HCT116 (cell line): Measurements from ENCODE around the gene FTO. TPM values are rescaled to one million over a fixed set of nuclear protein-coding genes. Genes with fewer than 3 reads are reported as not detected.

ENCODE experiments used
- ATAC-seq: fragments of 200-7000 bp; cut with Tn5 transposase; 2 replicates; pipeline ENCODE4 v1.9.1; 2020; ENCODE audit warnings: mild to moderate bottlenecking, moderate library complexity
- BruUV-seq: library from RNA; stranded (reverse); fragments of 400-500 nt; replicated peaks from 2 replicates; lab custom pipeline; 2021; lab: Mats Ljungman, UMichigan
- CTCF ChIA-PET: fragments of 300-600 bp; sonication (Branson Sonifier 250); formaldehyde crosslinking; loops from one replicate; lab custom pipeline; 2021; ENCODE audit warnings: antibody characterized with exemption; lab: Charles Lee
- POLR2A ChIA-PET: fragments of 300-600, 350-600 bp; sonication (Branson Sonifier 250); formaldehyde crosslinking; loops from one replicate; lab custom pipeline; 2021; ENCODE audit warnings: antibody characterized with exemption; lab: Charles Lee
- RAD21 ChIA-PET, 2 experiments: fragments of 300-600 bp; sonication (Branson Sonifier 250); formaldehyde crosslinking; loops; one replicate each; lab custom pipeline; 2023; ENCODE audit warnings: low total read pairs in 2 of 2; ENCODE audit not compliant: uncharacterized antibody in 2 of 2, unreplicated experiment in 2 of 2, low non-redundant PET in 1 of 2; lab: Charles Lee
- DNase-seq: peaks from one replicate; pipeline ENCODE4 v3.0.0-alpha.2; 2010; ENCODE audit warnings: low read depth, low spot score
- H2AFZ ChIP-seq: fragments of 200-600 bp; shearing (Covaris generic), sonication (generic); 2 replicates; pipeline ENCODE4 v1.6.1; 2017; ENCODE audit warnings: low read depth, mixed run types, mixed read lengths, antibody characterized with exemption, low read length; ENCODE audit not compliant: poor library complexity, severe bottlenecking
- H3K27ac ChIP-seq: 2 replicates; pipeline ENCODE4 v1.5.1; 2012; ENCODE audit warnings: low read depth, low read length
- H3K27me3 ChIP-seq: fragments of 200-600 bp; sonication (generic); 2 replicates; pipeline ENCODE4 v1.6.1; 2016; ENCODE audit warnings: mixed run types, low read length, mixed read lengths; ENCODE audit not compliant: insufficient read depth
- H3K36me3 ChIP-seq, 2 experiments: fragments of 200-500 bp in 1 of 2; fragments of 200-600 bp in 1 of 2; sonication (Bioruptor generic) in 1 of 2; sonication (generic) in 1 of 2; 2 replicates each; pipeline versions ENCODE4 v1.5.1 to v1.6.1; 2014 to 2016; ENCODE audit warnings: low read length in 2 of 2, inconsistent platforms in 1 of 2, mixed read lengths in 1 of 2, mixed run types in 1 of 2; ENCODE audit not compliant: insufficient read depth in 2 of 2, control insufficient read depth in 1 of 2
- H3K4me1 ChIP-seq, 2 experiments: fragments of 200-600 bp in 1 of 2; sonication (generic) in 1 of 2; 2 replicates each; pipeline versions ENCODE4 v1.5.1 to v1.6.1; 2012 to 2017; ENCODE audit warnings: low read length in 2 of 2, inconsistent platforms in 1 of 2, mild to moderate bottlenecking in 1 of 2, mixed read lengths in 1 of 2, mixed run types in 1 of 2, moderate library complexity in 1 of 2; ENCODE audit not compliant: insufficient read depth in 2 of 2, control insufficient read depth in 1 of 2
- H3K4me2 ChIP-seq: fragments of 200-600 bp; sonication (generic); 2 replicates; pipeline ENCODE4 v1.6.1; 2017; ENCODE audit warnings: mixed run types, low read length, mixed read lengths
- H3K4me3 ChIP-seq, 2 experiments: fragments of 200-600 bp in 1 of 2; sonication (generic) in 1 of 2; replicated peaks in 1 of 2; 2 replicates each; pipeline ENCODE4 v1.5.1; 2011 to 2016; ENCODE audit warnings: low read length in 2 of 2, control low read depth in 1 of 2, low read depth in 1 of 2, mild to moderate bottlenecking in 1 of 2, mixed read lengths in 1 of 2, mixed run types in 1 of 2
- H3K79me2 ChIP-seq: fragments of 200-600 bp; sonication (generic); 2 replicates; pipeline ENCODE4 v1.6.1; 2017; ENCODE audit warnings: mild to moderate bottlenecking, mixed run types, low read length, moderate library complexity, mixed read lengths; ENCODE audit not compliant: insufficient read depth
- H3K9ac ChIP-seq: fragments of 200-600 bp; sonication (generic); 2 replicates; pipeline ENCODE4 v1.6.1; 2016; ENCODE audit warnings: low read length, mixed read lengths
- H3K9me2 ChIP-seq: fragments of 200-600 bp; sonication (generic), shearing (Covaris generic); 2 replicates; pipeline ENCODE4 v1.6.1; 2017; ENCODE audit warnings: mixed run types, mild to moderate bottlenecking, moderate library complexity; ENCODE audit not compliant: insufficient read depth
- H3K9me3 ChIP-seq, 2 experiments: fragments of 200-500 bp in 1 of 2; fragments of 200-600 bp in 1 of 2; sonication (Bioruptor generic) in 1 of 2; sonication (generic) in 1 of 2; 2 replicates each; pipeline ENCODE4 v1.6.1; 2014 to 2017; ENCODE audit warnings: low read length in 2 of 2, mixed read lengths in 2 of 2, inconsistent platforms in 1 of 2, low read depth in 1 of 2, mild to moderate bottlenecking in 1 of 2, mixed run types in 1 of 2, moderate library complexity in 1 of 2; ENCODE audit not compliant: control insufficient read depth in 1 of 2, insufficient read depth in 1 of 2
- H4K20me1 ChIP-seq: fragments of 200-600 bp; sonication (generic), shearing (Covaris generic); 2 replicates; pipeline ENCODE4 v1.6.1; 2017; ENCODE audit warnings: mixed run types, mild to moderate bottlenecking, moderate library complexity; ENCODE audit not compliant: insufficient read depth
- ATF3 ChIP-seq: IDR thresholded peaks from 2 replicates; pipeline ENCODE4 v1.6.1; 2012
- CEBPB ChIP-seq: IDR thresholded peaks from 2 replicates; pipeline ENCODE4 v1.6.1; 2012; ENCODE audit warnings: low read depth
- EGR1 ChIP-seq: IDR thresholded peaks from 2 replicates; pipeline ENCODE4 v1.6.1; 2012; ENCODE audit warnings: low read depth
- ELF1 ChIP-seq: IDR thresholded peaks from 2 replicates; pipeline ENCODE4 v1.6.1; 2012; ENCODE audit warnings: low read depth, borderline replicate concordance
- EZH2 ChIP-seq: fragments of 200-600 bp; sonication (generic); IDR thresholded peaks from 2 replicates; pipeline ENCODE4 v1.6.1; 2017; ENCODE audit warnings: antibody characterized with exemption, mixed run types
- FOSL1 ChIP-seq: IDR thresholded peaks from 2 replicates; pipeline ENCODE4 v1.6.1; 2012; ENCODE audit warnings: low read depth
- JUND ChIP-seq: IDR thresholded peaks from 2 replicates; pipeline ENCODE4 v1.6.1; 2012
- MAX ChIP-seq: IDR thresholded peaks from 2 replicates; pipeline ENCODE4 v1.6.1; 2012
- POLR2A ChIP-seq: IDR thresholded peaks from 2 replicates; pipeline ENCODE4 v1.7.0; 2011; ENCODE audit warnings: borderline replicate concordance; ENCODE audit not compliant: insufficient read depth, insufficient read length; ENCODE audit errors: extremely low read depth
- POLR2AphosphoS5 ChIP-seq: IDR thresholded peaks from 2 replicates; pipeline ENCODE4 v1.6.1; 2011; ENCODE audit warnings: mild to moderate bottlenecking, low read depth, low read length, moderate library complexity
- RAD21 ChIP-seq: IDR thresholded peaks from 2 replicates; pipeline ENCODE4 v1.6.1; 2012; ENCODE audit warnings: low read depth, mild to moderate bottlenecking
- REST ChIP-seq: IDR thresholded peaks from 2 replicates; pipeline ENCODE4 v1.6.1; 2012; ENCODE audit warnings: low read depth
- SIN3A ChIP-seq: IDR thresholded peaks from 2 replicates; pipeline ENCODE4 v1.6.1; 2012; ENCODE audit warnings: low read depth
- SP1 ChIP-seq: IDR thresholded peaks from 2 replicates; pipeline ENCODE4 v1.6.1; 2012; ENCODE audit warnings: low read depth
- SRF ChIP-seq: IDR thresholded peaks from 2 replicates; pipeline ENCODE4 v1.6.1; 2012; ENCODE audit warnings: low read depth
- TCF7L2 ChIP-seq: IDR thresholded peaks from 2 replicates; pipeline ENCODE4 v1.7.0; 2011; ENCODE audit warnings: borderline replicate concordance, inconsistent platforms; ENCODE audit not compliant: insufficient read depth, insufficient read length; ENCODE audit errors: extremely low read depth
- ZNF274 ChIP-seq: fragments of 200-500 bp; sonication (Bioruptor generic); IDR thresholded peaks from 2 replicates; pipeline ENCODE4 v1.6.1; 2014; ENCODE audit warnings: mild to moderate bottlenecking, low read depth, low read length, inconsistent platforms
- intact Hi-C: fragments of 100-400 bp; cut with micrococcal nuclease; formaldehyde crosslinking; loops from 2 replicates; pipeline ENCODE4 v1.10.0; 2022
- total RNA-seq: library from RNA; stranded (reverse); gene quantifications from one replicate; pipeline ENCODE4 v1.2.1, GENCODE V29; 2021; ENCODE audit not compliant: unreplicated experiment

FTO gene
- total RNA-seq, 1 experiment from 2014 or later, result 55.2 TPM

- Histone ChIP-seq H4K20me1 (no peaks in the 10 kb centered on the region), H3K4me1 (peaks cover 47 to 51% of the 10 kb centered on the region in 2 experiments), H3K4me2 (peak overlapping the region; percentile 43), H3K9me3 (no peaks in the 10 kb centered on the region), H3K36me3 (no peaks in the 10 kb centered on the region), H3K9me2 (no peaks in the 10 kb centered on the region), H3K9ac (no peak overlapping the region), H3K27me3 (no peaks in the 10 kb centered on the region), H2AFZ (no peak overlapping the region), H3K4me3 (no peak overlapping the region), H3K27ac (peak overlapping the region; percentile 46), H3K79me2 (peaks cover 14% of the 10 kb centered on the region; the same call in 1 of the 2 replicates)
- DNase-seq, result no peak
- CTCF ChIA-PET, result no interaction called here
- ATAC-seq, result peak; percentile 41
- no peak for TF ChIP-seq CEBPB
- no peak for TF ChIP-seq POLR2AphosphoS5
- TF ChIP-seq FOSL1, result peak; percentile 80
- no peak for TF ChIP-seq EGR1
- TF ChIP-seq RAD21, result no peak
- no peak for TF ChIP-seq TCF7L2
- peak; percentile 74 for TF ChIP-seq JUND
- peak; percentile 77 for TF ChIP-seq SP1
- 0 out of 2 replicates have a peak, but pooled peaks have one; percentile 44 for TF ChIP-seq ATF3
- no peak for TF ChIP-seq EZH2
- BruUV-seq, result no TSS peak
- POLR2A ChIA-PET, result no interaction called here
- intact Hi-C loops, result loop anchor here (5.0 kb wide), 1 partner anchor 426 kb away; no protein-coding TSS in a partner anchor
- RAD21 ChIA-PET, result no interaction called here
Observed at GRCh38 chr16:53766304-53767016, 62.5 kb downstream of the FTO start.

GRCh38 chr16:53768167-53768566 lies 64.2 kb downstream of the FTO start:
- no TSS peak for BruUV-seq
- H3K4me2 ChIP-seq, result peak overlapping the region; percentile 60
- peak; percentile 5; the same call in 1 of the 2 replicates for ATAC-seq
- H3K9ac ChIP-seq, result no peak overlapping the region
- no peaks in the 10 kb centered on the region for H3K9me3 ChIP-seq
- H4K20me1 ChIP-seq, result no peaks in the 10 kb centered on the region
- peak overlapping the region; percentile 49 for H3K27ac ChIP-seq
- ChIA-PET RAD21 (interaction anchor here (0.6 to 1.8 kb wide), 2 partner anchors 14 to 1052 kb away, joined by 3 to 4 read pairs; no protein-coding TSS in a partner anchor), POLR2A (no interaction called here), CTCF (interaction anchor here (1.6 kb wide), 1 partner anchor 25 kb away, joined by 3 read pairs; no protein-coding TSS in a partner anchor)
- H3K4me1 ChIP-seq, result peaks cover 47 to 51% of the 10 kb centered on the region in 2 experiments
- no peak for DNase-seq
- no peaks in the 10 kb centered on the region for H3K36me3 ChIP-seq
- peak overlapping the region in 1 of 2 experiments; percentile 22; a peak in 1 of 4 replicates for H3K4me3 ChIP-seq
- peaks cover 8% of the 10 kb centered on the region; the same call in 1 of the 2 replicates for H3K79me2 ChIP-seq
- no peaks in the 10 kb centered on the region for H3K27me3 ChIP-seq
- intact Hi-C loops, result loop anchor here (5.0 kb wide), 1 partner anchor 424 kb away; no protein-coding TSS in a partner anchor
- H2AFZ ChIP-seq, result no peak overlapping the region
- no peaks in the 10 kb centered on the region for H3K9me2 ChIP-seq
- no peak for TF ChIP-seq RAD21
- no peak for TF ChIP-seq TCF7L2
- no peak for TF ChIP-seq EZH2
- no peak for TF ChIP-seq MAX
- no peak for TF ChIP-seq SIN3A
- no peak for TF ChIP-seq ZNF274
- no peak for TF ChIP-seq CEBPB
- TF ChIP-seq SP1, result no peak
- no peak for TF ChIP-seq ELF1
- no peak for TF ChIP-seq POLR2A
- TF ChIP-seq SRF, result no peak
- TF ChIP-seq POLR2AphosphoS5, result no peak
- no peak for TF ChIP-seq REST
